ENCODE measurements around the gene SNAI3. TPM values are rescaled to one million over a fixed set of nuclear protein-coding genes. Genes with fewer than 3 reads are reported as not detected.

Gene SNAI3
- total RNA-seq, 1 experiment from 2014 or later, result 2.9 TPM

DNA sequence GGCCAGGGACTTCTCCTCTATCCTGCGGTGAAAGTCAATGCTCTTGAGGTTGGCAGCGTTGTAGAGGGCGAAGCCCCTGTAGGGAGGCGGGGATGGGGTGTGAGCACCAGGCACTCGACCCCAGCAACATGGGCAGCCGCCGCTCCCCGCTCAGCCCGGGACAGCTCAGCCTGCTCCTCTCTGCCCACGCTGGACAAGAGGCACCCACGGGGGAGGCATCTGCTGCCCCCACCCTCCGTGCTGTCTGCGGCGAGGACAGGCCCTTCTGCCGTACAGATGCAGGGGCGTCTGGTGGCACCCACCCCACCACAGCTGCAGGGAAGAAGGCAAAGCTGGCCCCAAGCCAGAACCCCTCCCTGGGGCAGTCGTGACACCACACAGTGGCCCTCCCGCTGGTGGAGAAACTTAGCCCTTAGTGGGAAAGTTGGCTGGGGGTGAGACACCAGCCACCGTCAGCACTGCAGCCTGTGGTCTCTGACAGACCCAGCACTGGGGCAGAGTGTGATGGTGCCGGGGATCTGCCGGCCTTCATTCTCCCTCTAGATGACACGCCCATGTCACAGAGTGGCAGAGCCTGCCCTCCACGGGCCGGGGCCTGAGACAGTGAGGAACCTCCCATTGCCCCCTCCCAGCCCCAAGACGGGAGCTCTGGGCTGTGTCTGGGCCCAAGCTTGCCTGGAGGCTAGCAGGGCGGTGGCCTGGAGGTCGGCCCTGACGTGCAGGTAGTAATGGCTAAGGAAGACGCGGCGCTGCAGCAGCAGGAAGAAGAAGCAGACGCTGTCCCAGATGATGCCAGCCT lies 39.5 kb upstream of the SNAI3 start:
- H3K36me3 ChIP-seq (replicated peaks; ENCODE audit: control insufficient read depth, insufficient read depth, low read length), result peaks cover 3% of the 10 kb centered on the region
- DNase-seq, result no peak
- no peaks in the 10 kb centered on the region for H3K27me3 ChIP-seq (ENCODE audit: control insufficient read depth, insufficient read depth, low read length)
- no peak overlapping the region for H3K4me3 ChIP-seq (ENCODE audit: insufficient read depth, low read depth, low read length)

GRCh38 chr16:88724855-88725555 lies 38.7 kb upstream of the SNAI3 start:
- DNase-seq, result no peak
- Histone ChIP-seq H3K4me3 (ENCODE audit: insufficient read depth, low read depth, low read length) (no peak overlapping the region), H3K36me3 (replicated peaks; ENCODE audit: control insufficient read depth, insufficient read depth, low read length) (peaks cover 2% of the 10 kb centered on the region), H3K27me3 (ENCODE audit: control insufficient read depth, insufficient read depth, low read length) (no peaks in the 10 kb centered on the region)

GRCh38 chr16:88723911-88724310 lies 37.6 kb upstream of the SNAI3 start:
- no peaks in the 10 kb centered on the region for H3K27me3 ChIP-seq (ENCODE audit: control insufficient read depth, insufficient read depth, low read length)

DNA sequence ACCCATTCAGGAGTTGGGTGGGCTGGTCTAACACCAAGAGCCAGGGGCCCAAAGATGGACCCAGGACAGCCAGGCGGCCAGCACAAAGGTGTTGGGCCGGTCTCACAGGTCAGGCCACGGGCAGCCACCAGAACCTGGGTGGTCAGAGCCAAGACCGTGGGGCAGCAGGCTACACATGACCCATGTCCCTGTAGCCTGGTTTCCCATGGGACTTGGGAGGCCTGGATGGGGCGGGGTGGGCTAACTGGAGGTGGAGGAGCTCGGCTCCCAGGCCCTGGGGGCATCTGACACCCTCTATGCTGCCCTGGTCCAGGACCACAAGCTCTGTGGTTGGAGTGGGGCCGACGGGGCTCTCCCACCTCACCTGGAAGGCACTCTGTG lies 37.2 kb upstream of the SNAI3 start:
- DNase-seq, result no peak
- Histone ChIP-seq H3K27me3 (ENCODE audit: control insufficient read depth, insufficient read depth, low read length) (no peaks in the 10 kb centered on the region), H3K36me3 (replicated peaks; ENCODE audit: control insufficient read depth, insufficient read depth, low read length) (peaks cover 3% of the 10 kb centered on the region), H3K4me3 (ENCODE audit: insufficient read depth, low read depth, low read length) (no peak overlapping the region)

More at GRCh38 chr16:88723911-88724310, 37.6 kb upstream of the SNAI3 start:
- peaks cover 3% of the 10 kb centered on the region for H3K36me3 ChIP-seq (replicated peaks; ENCODE audit: control insufficient read depth, insufficient read depth, low read length)
- DNase-seq, result no peak
- H3K4me3 ChIP-seq (ENCODE audit: insufficient read depth, low read depth, low read length), result no peak overlapping the region

GRCh38 chr16:88722784-88723506 lies 36.6 kb upstream of the SNAI3 start:
- Histone ChIP-seq H3K4me3 (ENCODE audit: insufficient read depth, low read depth, low read length) (no peak overlapping the region), H3K36me3 (replicated peaks; ENCODE audit: control insufficient read depth, insufficient read depth, low read length) (peaks cover 3% of the 10 kb centered on the region), H3K27me3 (ENCODE audit: control insufficient read depth, insufficient read depth, low read length) (no peaks in the 10 kb centered on the region)
- DNase-seq, result peak; percentile 83

DNA sequence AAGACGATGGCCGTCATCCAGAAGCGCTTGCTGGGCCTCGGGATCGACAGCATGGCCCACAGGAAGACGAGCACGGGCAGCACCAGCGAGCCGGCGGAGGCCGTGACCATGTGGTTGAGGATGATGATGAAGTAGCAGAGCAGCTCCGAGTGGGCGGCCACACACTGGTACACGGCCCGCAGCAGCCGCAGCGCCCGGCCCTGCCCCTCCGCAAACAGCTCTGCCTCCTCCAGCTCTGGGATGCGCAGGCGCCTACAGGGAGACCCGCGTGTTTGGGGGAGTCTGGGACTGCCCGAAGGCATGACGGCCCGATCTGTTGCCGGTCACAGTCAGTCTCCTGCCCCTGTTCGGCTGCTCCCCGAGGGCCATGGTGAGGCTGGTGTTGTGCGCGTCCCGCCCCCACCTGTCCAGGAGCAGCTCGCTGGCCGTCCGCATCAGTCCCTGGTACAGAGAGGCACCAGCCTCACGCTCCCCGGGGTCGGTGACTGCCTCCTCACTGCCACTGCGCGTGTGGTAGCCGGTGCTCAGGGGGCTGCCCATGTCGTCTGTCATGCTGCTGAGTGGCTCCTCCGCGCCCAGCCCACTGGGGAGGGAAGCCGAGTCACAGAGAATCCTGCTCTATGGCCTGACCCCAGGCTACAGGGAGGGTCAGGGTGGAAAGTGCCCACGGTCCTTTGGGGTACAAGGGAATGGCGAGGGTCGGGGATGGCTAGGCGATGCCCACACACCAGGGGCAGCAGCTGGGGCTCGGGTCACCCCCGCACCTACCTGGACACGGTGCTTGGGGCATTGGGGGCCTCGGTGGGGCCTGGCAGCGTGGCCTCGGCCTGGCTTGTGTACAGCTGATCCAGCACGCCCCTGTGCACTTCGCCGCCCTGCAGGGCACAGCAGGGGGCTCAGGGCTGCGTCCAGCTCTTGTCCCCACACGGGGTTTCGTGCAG lies 35.8 kb upstream of the SNAI3 start:
- Histone ChIP-seq H3K4me3 (ENCODE audit: insufficient read depth, low read depth, low read length) (no peak overlapping the region), H3K36me3 (replicated peaks; ENCODE audit: control insufficient read depth, insufficient read depth, low read length) (peaks cover 3% of the 10 kb centered on the region), H3K27me3 (ENCODE audit: control insufficient read depth, insufficient read depth, low read length) (no peaks in the 10 kb centered on the region)
- no peak for DNase-seq

DNA sequence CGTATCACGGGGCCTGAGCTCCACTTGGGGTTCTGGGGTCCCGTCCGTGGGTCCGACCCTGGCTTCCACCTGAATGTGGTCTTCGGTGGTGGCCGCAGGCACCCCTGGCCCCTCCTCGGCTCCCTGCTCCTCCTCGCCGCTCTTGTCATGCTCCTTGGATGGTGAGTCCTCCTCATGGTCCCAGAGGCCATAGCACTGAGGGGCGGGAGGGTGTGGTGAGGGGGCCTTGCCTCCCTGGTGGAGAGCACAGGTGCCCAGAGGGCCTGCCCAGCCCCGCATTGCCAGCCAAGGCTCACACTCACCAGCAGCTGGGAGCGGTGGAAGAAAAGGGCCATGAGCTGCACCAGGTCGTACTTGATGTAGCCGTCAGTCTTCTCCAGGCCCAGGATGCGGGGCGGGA lies 34.9 kb upstream of the SNAI3 start:
- Histone ChIP-seq H3K27me3 (ENCODE audit: control insufficient read depth, insufficient read depth, low read length) (no peaks in the 10 kb centered on the region), H3K4me3 (ENCODE audit: insufficient read depth, low read depth, low read length) (no peak overlapping the region), H3K36me3 (replicated peaks; ENCODE audit: control insufficient read depth, insufficient read depth, low read length) (peaks cover 5% of the 10 kb centered on the region)
- no peak for DNase-seq

GRCh38 chr16:88720396-88720970 lies 34.2 kb upstream of the SNAI3 start:
- DNase-seq, result no peak
- Histone ChIP-seq H3K36me3 (replicated peaks; ENCODE audit: control insufficient read depth, insufficient read depth, low read length) (peaks cover 5% of the 10 kb centered on the region), H3K27me3 (ENCODE audit: control insufficient read depth, insufficient read depth, low read length) (no peaks in the 10 kb centered on the region), H3K4me3 (ENCODE audit: insufficient read depth, low read depth, low read length) (no peak overlapping the region)

DNA sequence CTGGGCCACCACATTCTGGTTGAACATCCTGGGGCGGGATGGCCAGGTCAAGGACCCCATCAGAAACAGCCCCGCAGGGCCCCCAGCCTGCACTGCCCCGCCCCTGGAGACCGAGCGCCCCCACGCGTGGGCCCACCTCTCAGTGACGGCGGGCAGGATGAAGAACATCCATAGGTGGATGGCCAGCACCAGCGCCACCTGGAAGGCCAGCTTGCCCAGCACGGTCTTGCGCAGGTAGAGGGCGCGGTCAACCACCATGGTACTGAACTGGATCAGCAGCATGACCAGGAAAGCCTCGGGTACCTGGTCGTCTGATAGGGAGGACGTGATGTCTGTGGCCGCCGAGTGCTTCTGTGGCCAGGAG lies 33.6 kb upstream of the SNAI3 start:
- no peaks in the 10 kb centered on the region for H3K27me3 ChIP-seq (ENCODE audit: control insufficient read depth, insufficient read depth, low read length)
- peaks cover 5% of the 10 kb centered on the region for H3K36me3 ChIP-seq (replicated peaks; ENCODE audit: control insufficient read depth, insufficient read depth, low read length)
- no peak for DNase-seq
- H3K4me3 ChIP-seq (ENCODE audit: insufficient read depth, low read depth, low read length), result no peak overlapping the region

DNA sequence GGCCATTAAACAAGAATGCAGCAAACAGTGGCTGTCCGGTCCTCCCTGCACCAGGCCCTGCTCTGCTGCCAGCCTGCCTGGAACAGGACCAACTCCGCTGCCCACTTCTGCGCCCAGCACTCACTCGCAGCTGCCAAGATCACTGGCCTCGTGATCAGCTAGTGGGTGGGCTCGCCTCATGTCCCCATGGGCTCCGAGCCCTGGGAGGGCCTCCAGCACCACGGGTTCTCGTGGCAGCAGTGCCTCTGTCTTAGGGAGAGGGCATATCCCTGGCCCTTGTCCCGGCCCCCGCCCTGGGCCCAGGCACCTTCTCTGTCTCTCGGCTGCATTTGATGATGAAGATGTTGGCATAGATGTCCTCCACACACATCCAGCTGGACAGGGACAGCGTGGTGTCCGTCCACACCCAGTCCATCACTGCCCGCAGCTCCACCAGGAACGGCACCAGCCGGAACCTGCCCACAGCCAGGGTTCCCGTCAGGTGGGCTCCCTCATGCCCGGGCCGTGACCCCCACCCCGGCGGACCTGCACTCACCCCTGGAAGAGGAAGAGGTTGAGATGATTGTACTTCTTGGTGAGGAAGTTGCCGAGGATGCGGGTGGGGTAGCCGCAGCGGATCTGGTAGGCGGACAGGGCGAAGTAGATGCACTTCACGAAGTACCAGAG lies 33.1 kb upstream of the SNAI3 start:
- H3K36me3 ChIP-seq (replicated peaks; ENCODE audit: control insufficient read depth, insufficient read depth, low read length), result peaks cover 5% of the 10 kb centered on the region
- no peak for DNase-seq
- H3K4me3 ChIP-seq (ENCODE audit: insufficient read depth, low read depth, low read length), result no peak overlapping the region
- no peaks in the 10 kb centered on the region for H3K27me3 ChIP-seq (ENCODE audit: control insufficient read depth, insufficient read depth, low read length)

- no peak for DNase-seq
- peaks cover 7% of the 10 kb centered on the region for H3K36me3 ChIP-seq (replicated peaks; ENCODE audit: control insufficient read depth, insufficient read depth, low read length)
- no peaks in the 10 kb centered on the region for H3K27me3 ChIP-seq (ENCODE audit: control insufficient read depth, insufficient read depth, low read length)
- H3K4me3 ChIP-seq (ENCODE audit: insufficient read depth, low read depth, low read length), result no peak overlapping the region
Measured at GRCh38 chr16:88718178-88718577, 31.9 kb upstream of the SNAI3 start.

DNA sequence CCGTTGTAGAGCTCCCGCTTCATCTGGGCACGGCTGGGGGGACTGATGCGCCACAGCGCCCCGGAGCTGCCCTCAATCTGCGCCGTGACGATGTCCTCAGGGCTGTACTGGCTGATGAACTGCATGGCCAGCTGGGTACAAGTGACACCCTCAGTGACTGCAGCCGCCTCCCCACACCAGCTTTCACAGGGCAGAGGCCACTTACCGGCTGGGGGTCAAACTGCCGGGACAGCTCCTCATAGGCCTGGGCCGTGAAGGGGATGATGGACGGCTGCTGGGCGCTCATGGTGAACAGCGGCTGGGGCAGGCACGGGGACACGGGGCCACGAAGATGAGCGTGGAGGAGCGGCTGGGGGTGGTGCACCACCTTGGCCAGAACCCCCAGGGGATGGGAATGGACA lies 30.3 kb upstream of the SNAI3 start:
- no peak for DNase-seq
- H3K4me3 ChIP-seq (ENCODE audit: insufficient read depth, low read depth, low read length), result no peak overlapping the region
- H3K36me3 ChIP-seq (replicated peaks; ENCODE audit: control insufficient read depth, insufficient read depth, low read length), result peaks cover 7% of the 10 kb centered on the region
- H3K27me3 ChIP-seq (ENCODE audit: control insufficient read depth, insufficient read depth, low read length), result no peaks in the 10 kb centered on the region

DNA sequence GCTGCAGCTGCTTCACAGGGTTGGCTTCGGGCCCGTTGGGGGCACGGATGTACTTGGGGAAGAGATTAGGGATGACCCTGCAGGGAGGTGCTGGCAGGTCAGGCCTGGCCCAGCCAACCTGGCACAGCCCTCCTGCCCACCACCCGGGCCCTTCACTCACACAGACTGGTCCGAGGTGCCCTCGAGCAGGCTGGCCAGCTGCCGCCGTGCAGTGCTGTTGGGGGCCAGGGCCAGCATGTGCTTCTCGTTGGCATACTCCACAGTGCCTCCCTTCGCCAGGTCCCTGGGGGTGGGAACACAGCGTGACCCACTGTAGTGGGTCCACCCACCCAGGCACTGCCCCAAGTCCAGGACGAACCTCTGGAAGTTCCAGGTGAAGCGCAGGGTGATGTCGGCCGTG lies 29.9 kb upstream of the SNAI3 start:
- peaks cover 5% of the 10 kb centered on the region for H3K36me3 ChIP-seq (replicated peaks; ENCODE audit: control insufficient read depth, insufficient read depth, low read length)
- no peak overlapping the region for H3K4me3 ChIP-seq (ENCODE audit: insufficient read depth, low read depth, low read length)
- no peak for DNase-seq
- H3K27me3 ChIP-seq (ENCODE audit: control insufficient read depth, insufficient read depth, low read length), result no peaks in the 10 kb centered on the region
